Smooth muscle cell (in vitro differentiated cells): ENCODE data around the gene GNG7. TPM values are rescaled to one million over a fixed set of nuclear protein-coding genes. Genes with fewer than 3 reads are reported as not detected.

Experiments used
- DNase-seq: peaks from one replicate; lab custom pipeline; 2025; ENCODE audit not compliant: unreplicated experiment; lab: John Stamatoyannopoulos, UW
- H2AFZ ChIP-seq: fragments of 200-600 bp; sonication (generic); 2 replicates; pipeline ENCODE4 v1.6.0; 2016; ENCODE audit warnings: antibody characterized with exemption, low read depth, mild to moderate bottlenecking
- H3F3A ChIP-seq: fragments of 200-600 bp; sonication (generic); 2 replicates; pipeline ENCODE4 v1.6.0; 2017; ENCODE audit warnings: antibody characterized with exemption, low read depth
- H3K27ac ChIP-seq: fragments of 200-600 bp; sonication (generic); 2 replicates; pipeline ENCODE4 v1.5.1; 2016; ENCODE audit warnings: low read depth, mild to moderate bottlenecking
- H3K27me3 ChIP-seq: fragments of 200-600 bp; sonication (generic); 2 replicates; pipeline ENCODE4 v1.6.1; 2016; ENCODE audit warnings: low read depth, mild to moderate bottlenecking
- H3K36me3 ChIP-seq: fragments of 200-600 bp; sonication (generic); 2 replicates; pipeline ENCODE4 v1.5.1; 2016; ENCODE audit warnings: low read depth
- H3K4me1 ChIP-seq: fragments of 200-600 bp; sonication (generic); 2 replicates; pipeline ENCODE4 v1.5.1; 2016; ENCODE audit warnings: low read depth
- H3K4me2 ChIP-seq: fragments of 200-600 bp; sonication (generic); 2 replicates; pipeline ENCODE4 v1.6.0; 2016; ENCODE audit warnings: mild to moderate bottlenecking
- H3K4me3 ChIP-seq: fragments of 200-600 bp; sonication (generic); 2 replicates; pipeline ENCODE4 v1.5.1; 2016; ENCODE audit warnings: mild to moderate bottlenecking
- H3K79me2 ChIP-seq: fragments of 200-600 bp; sonication (generic); 2 replicates; pipeline ENCODE4 v1.6.0; 2016; ENCODE audit warnings: low read depth, mild to moderate bottlenecking
- H3K9ac ChIP-seq: fragments of 200-600 bp; sonication (generic); 2 replicates; pipeline ENCODE4 v1.6.0; 2016; ENCODE audit warnings: low read depth
- H3K9me3 ChIP-seq: fragments of 200-600 bp; sonication (generic); replicated peaks from 2 replicates; pipeline ENCODE4 v1.5.1; 2016; ENCODE audit warnings: low read depth
- H4K20me1 ChIP-seq: fragments of 200-600 bp; sonication (generic); 2 replicates; pipeline ENCODE4 v1.6.0; 2016; ENCODE audit warnings: low read depth
- WGBS: methylation state at CpG from one replicate; pipeline ENCODE4 v1.1.7; 2016; ENCODE audit warnings: low lambda C conversion rate; 5-methylcytosine and 5-hydroxymethylcytosine counted together
- polyA plus RNA-seq: library from polyadenylated mRNA; unstranded; fragments of >200 nt; fragmentation: Nextera tagmentation; extraction: Ambion mirVana; gene quantifications from 2 replicates; pipeline ENCODE4 v1.2.1, GENCODE V29; 2016
- total RNA-seq: library from RNA; depleted of rRNA; stranded (reverse); fragments of >200 nt; gene quantifications from 2 replicates; pipeline ENCODE4 v1.2.3, GENCODE V29; 2014
- TF ChIP-seq, protein P1 (sequence below): fragments of 200-600 bp; sonication (generic); IDR thresholded peaks from 2 replicates; pipeline ENCODE4 v1.5.1; 2017; ENCODE audit warnings: borderline replicate concordance, mild to moderate bottlenecking, antibody characterized with exemption; ENCODE audit not compliant: insufficient read depth, poor library complexity, severe bottlenecking

GNG7 gene
- total and polyA plus RNA-seq, 2 experiments from 2014 or later = 1.7 to 2.6 TPM

DNA sequence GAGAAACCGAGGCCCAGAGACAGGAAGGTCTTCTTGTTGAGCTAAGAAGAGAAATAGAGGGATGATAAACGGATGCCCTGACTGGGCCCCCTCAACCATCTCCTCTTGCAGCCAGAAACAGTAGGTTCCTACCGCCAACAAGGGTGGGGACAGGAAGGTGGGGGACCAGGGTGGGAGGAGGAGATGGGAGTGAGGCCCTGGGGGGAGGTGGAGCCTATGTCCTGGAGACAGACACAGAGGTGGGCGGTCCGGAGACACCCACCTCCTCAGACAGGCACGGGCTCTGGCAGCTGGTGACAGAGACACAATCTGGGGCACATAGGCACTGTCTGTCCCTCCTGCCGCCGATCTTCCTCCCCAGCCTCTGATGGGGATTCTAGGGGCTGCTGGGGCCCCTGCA is 209.6 kb downstream of the GNG7 start:
- Histone ChIP-seq H2AFZ (no peak overlapping the region), H3K9me3 (no peaks in the 10 kb centered on the region), H4K20me1 (no peaks in the 10 kb centered on the region), H3K4me2 (no peak overlapping the region), H3K27ac (peak overlapping the region; percentile 92), H3K79me2 (no peaks in the 10 kb centered on the region), H3F3A (peaks cover 20% of the 10 kb centered on the region), H3K9ac (peak overlapping the region; percentile 28), H3K4me1 (peaks cover 9% of the 10 kb centered on the region), H3K4me3 (no peak overlapping the region), H3K27me3 (no peaks in the 10 kb centered on the region), H3K36me3 (no peaks in the 10 kb centered on the region)
- TF ChIP-seq, protein P1, sequence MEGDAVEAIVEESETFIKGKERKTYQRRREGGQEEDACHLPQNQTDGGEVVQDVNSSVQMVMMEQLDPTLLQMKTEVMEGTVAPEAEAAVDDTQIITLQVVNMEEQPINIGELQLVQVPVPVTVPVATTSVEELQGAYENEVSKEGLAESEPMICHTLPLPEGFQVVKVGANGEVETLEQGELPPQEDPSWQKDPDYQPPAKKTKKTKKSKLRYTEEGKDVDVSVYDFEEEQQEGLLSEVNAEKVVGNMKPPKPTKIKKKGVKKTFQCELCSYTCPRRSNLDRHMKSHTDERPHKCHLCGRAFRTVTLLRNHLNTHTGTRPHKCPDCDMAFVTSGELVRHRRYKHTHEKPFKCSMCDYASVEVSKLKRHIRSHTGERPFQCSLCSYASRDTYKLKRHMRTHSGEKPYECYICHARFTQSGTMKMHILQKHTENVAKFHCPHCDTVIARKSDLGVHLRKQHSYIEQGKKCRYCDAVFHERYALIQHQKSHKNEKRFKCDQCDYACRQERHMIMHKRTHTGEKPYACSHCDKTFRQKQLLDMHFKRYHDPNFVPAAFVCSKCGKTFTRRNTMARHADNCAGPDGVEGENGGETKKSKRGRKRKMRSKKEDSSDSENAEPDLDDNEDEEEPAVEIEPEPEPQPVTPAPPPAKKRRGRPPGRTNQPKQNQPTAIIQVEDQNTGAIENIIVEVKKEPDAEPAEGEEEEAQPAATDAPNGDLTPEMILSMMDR = no peak
- DNase-seq = no peak
- WGBS = 71% methylated on average over 6 of the region's 8 CpGs

DNA sequence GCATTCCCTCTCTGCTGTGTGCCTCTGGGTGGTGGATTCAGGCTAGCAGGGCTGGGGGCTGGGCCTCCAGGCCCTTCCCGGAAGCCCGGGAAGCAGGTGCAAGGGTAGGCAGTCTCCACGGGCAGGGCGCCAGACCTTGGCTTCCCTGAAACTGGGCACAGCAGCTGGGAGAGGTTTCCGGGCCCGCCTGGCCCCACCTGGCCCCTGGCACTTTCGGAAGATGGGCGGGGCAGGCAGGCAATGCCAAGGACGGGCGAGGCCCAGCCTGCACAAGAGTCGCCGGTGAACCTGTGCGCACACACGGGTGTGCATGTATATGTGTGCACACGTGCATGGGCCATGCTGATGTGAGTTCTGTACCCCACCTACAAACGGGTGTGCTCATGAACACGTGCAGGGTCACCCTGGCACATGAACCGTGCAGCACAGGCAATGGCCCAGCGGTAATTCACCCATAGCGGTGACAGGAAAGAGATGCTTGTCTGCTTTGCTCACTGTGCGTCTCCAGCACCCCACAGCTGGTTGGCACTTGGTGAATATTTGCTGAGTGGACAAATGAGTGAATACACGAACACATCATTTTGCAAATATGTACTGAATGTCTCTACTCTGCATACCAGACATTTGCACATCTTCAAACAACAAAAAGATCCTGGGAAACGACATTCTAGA is 211.2 kb downstream of the GNG7 start:
- 73% methylated on average over 23 of the region's 23 CpGs for WGBS
- H3K9me3 ChIP-seq = no peaks in the 10 kb centered on the region
- TF ChIP-seq, protein P1 = no peak
- no peaks in the 10 kb centered on the region for H3K36me3 ChIP-seq
- no peak overlapping the region for H3K4me2 ChIP-seq
- no peak overlapping the region for H2AFZ ChIP-seq
- peaks cover 9% of the 10 kb centered on the region for H3K4me1 ChIP-seq
- H4K20me1 ChIP-seq = no peaks in the 10 kb centered on the region
- H3F3A ChIP-seq = peaks cover 13% of the 10 kb centered on the region
- H3K9ac ChIP-seq = no peak overlapping the region
- no peak for DNase-seq
- peak overlapping the region; percentile 92 for H3K27ac ChIP-seq
- H3K27me3 ChIP-seq = no peaks in the 10 kb centered on the region
- no peaks in the 10 kb centered on the region for H3K79me2 ChIP-seq
- no peak overlapping the region for H3K4me3 ChIP-seq

DNA sequence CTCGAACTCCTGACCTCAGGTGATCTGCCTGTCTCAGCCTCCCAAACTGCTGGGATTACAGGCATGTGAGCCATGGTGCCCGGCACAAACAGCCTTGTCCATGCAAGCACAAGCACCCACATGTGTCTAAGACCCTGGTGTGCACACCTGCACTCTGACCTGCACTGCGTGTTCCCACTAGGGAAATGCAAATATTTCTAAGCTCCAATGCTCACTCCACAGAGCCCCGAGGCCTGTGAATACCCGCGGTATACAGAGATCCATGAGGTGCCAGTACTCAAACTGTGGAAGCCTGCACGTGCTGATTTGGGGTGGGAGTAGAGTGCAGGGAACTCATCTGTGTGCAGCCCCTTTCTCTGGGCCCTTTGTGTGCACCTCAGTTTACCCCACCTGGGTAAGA is 211.8 kb downstream of the GNG7 start:
- no peak overlapping the region for H3K27ac ChIP-seq
- H3K4me2 ChIP-seq = no peak overlapping the region
- peaks cover 8% of the 10 kb centered on the region for H3K4me1 ChIP-seq
- H3K36me3 ChIP-seq = no peaks in the 10 kb centered on the region
- 89% methylated on average over 7 of the region's 7 CpGs for WGBS
- H3K9ac ChIP-seq = no peak overlapping the region
- no peak for DNase-seq
- peaks cover 13% of the 10 kb centered on the region for H3F3A ChIP-seq
- H3K9me3 ChIP-seq = no peaks in the 10 kb centered on the region
- no peak overlapping the region for H3K4me3 ChIP-seq
- TF ChIP-seq, protein P1 = no peak
- H3K27me3 ChIP-seq = no peaks in the 10 kb centered on the region
- no peaks in the 10 kb centered on the region for H3K79me2 ChIP-seq
- H2AFZ ChIP-seq = no peak overlapping the region
- H4K20me1 ChIP-seq = no peaks in the 10 kb centered on the region
